Tibial nerve (tissue), 4 donors: ENCODE results near the gene NFKBIL1. TPM values are rescaled to one million over a fixed set of nuclear protein-coding genes. Genes with fewer than 3 reads are reported as not detected.
A peak's percentile ranks its signal among the peaks of the same experiment; 100 is the strongest.

Source experiments
- DNase-seq, 2 donors: peaks; one replicate each; pipeline ENCODE4 v3.0.0-alpha.2; 2019; ENCODE audit warnings: low spot score in 2 of 2
- H3K27ac ChIP-seq, 4 donors: fragments of 200-600 bp; sonication (generic) in 3 of 4; one replicate each; pipeline ENCODE4 v1.5.1; 2017 to 2019; ENCODE audit warnings: mild to moderate bottlenecking in 1 of 4
- H3K27me3 ChIP-seq, 2 donors: fragments of 200-600 bp; sonication (generic) in 1 of 2; one replicate each; pipeline versions ENCODE4 v1.5.1 to v1.6.0; 2017 to 2019
- H3K36me3 ChIP-seq, 3 donors: fragments of 200-600 bp; sonication (generic); one replicate each; pipeline ENCODE4 v1.5.1; 2018 to 2019
- H3K4me1 ChIP-seq, 4 donors: fragments of 200-600 bp; sonication (generic) in 3 of 4; one replicate each; pipeline ENCODE4 v1.5.1; 2017 to 2019
- H3K4me3 ChIP-seq, 4 donors: fragments of 200-600 bp; sonication (generic) in 3 of 4; one replicate each; pipeline ENCODE4 v1.5.1; 2017 to 2019; ENCODE audit warnings: mild to moderate bottlenecking in 1 of 4, moderate library complexity in 1 of 4
- H3K9me3 ChIP-seq, 4 donors: fragments of 200-600 bp; sonication (generic) in 3 of 4; one replicate each; pipeline ENCODE4 v1.5.1; 2017 to 2019
- CTCF ChIP-seq, 5 experiments: fragments of 200-600 bp in 3 of 5; fragments of 450-650 bp in 2 of 5; sonication (generic) in 3 of 5; IDR thresholded peaks; one replicate each; pipeline ENCODE4 v1.5.1; 2016 to 2019; ENCODE audit warnings: antibody characterized with exemption in 5 of 5, mild to moderate bottlenecking in 3 of 5, moderate library complexity in 2 of 5
- EP300 ChIP-seq, 2 donors: sonication (generic); formaldehyde crosslinking; IDR thresholded peaks; one replicate each; pipeline ENCODE4 v1.6.1; 2017; ENCODE audit warnings: antibody characterized with exemption in 2 of 2, mild to moderate bottlenecking in 1 of 2
- POLR2A ChIP-seq, 2 donors: fragments of 450-650 bp; IDR thresholded peaks; one replicate each; pipeline ENCODE4 v1.6.1; 2017; ENCODE audit warnings: antibody characterized with exemption in 2 of 2, mild to moderate bottlenecking in 2 of 2, moderate library complexity in 2 of 2
- WGBS, 2 donors: methylation state at CpG; one replicate each; pipeline ENCODE4 v1.1.5; 2018; 5-methylcytosine and 5-hydroxymethylcytosine counted together
- total RNA-seq, 4 donors: library from RNA; depleted of rRNA; stranded (reverse); fragments of >200 nt; gene quantifications; one replicate each; pipeline ENCODE4 v1.1.0, GENCODE V29; 2016

The NFKBIL1 gene
- total RNA-seq, 4 donors from 2014 or later: 26.2 to 30.2 (median 27.7) TPM

GRCh38 chr6:31528821-31529328 is 18.5 kb upstream of the NFKBIL1 start, which contains the start of gene MCCD1:
TSS of gene MCCD1 (plus strand) at chr6:31528962. CDS start at chr6:31529015, 53 bp downstream.
- Histone ChIP-seq H3K27me3 (no peaks in the 10 kb centered on the region), H3K27ac (no peak within 1 kb of the TSS), H3K4me1 (no peaks in the 10 kb centered on the region), H3K4me3 (no peak within 1 kb of the TSS), H3K9me3 (no peaks in the 10 kb centered on the region), H3K36me3 (peaks cover 0 to 49% (median 23%) of the 10 kb centered on the region in 3 donors)
- DNase-seq: no peak
- TF ChIP-seq CTCF (IDR thresholded peaks at IDR 0.05) (no peak), POLR2A (IDR thresholded peaks at IDR 0.05) (no peak), EP300 (IDR thresholded peaks at IDR 0.05) (no peak)
- 52 to 59% methylated on average over 7 of the region's 7 CpGs for WGBS, 2 donors

GRCh38 chr6:31529329-31530150 is 17.9 kb upstream of the NFKBIL1 start:
- Histone ChIP-seq H3K4me1 (no peaks in the 10 kb centered on the region), H3K9me3 (no peaks in the 10 kb centered on the region), H3K36me3 (peaks cover 0 to 55% (median 30%) of the 10 kb centered on the region in 3 donors), H3K27me3 (no peaks in the 10 kb centered on the region), H3K27ac (no peak overlapping the region), H3K4me3 (no peak overlapping the region)
- no peak for TF ChIP-seq POLR2A (IDR thresholded peaks at IDR 0.05)
- TF ChIP-seq EP300 (IDR thresholded peaks at IDR 0.05): no peak
- TF ChIP-seq CTCF (IDR thresholded peaks at IDR 0.05): no peak
- WGBS, 2 donors: 40 to 49% methylated on average over 12 of the region's 12 CpGs
- DNase-seq: no peak

GRCh38 chr6:31530659-31531058 is 16.7 kb upstream of the NFKBIL1 start:
- no peaks in the 10 kb centered on the region for H3K9me3 ChIP-seq
- no peak overlapping the region for H3K27ac ChIP-seq
- TF ChIP-seq EP300 (IDR thresholded peaks at IDR 0.05) (peak in 1 of 2 donors; percentile 14), CTCF (IDR thresholded peaks at IDR 0.05) (no peak)
- peaks cover 0 to 67% (median 35%) of the 10 kb centered on the region in 3 donors for H3K36me3 ChIP-seq
- DNase-seq: no peak
- no peaks in the 10 kb centered on the region for H3K27me3 ChIP-seq
- 68 to 71% methylated on average over 5 to 6 of the region's 6 CpGs for WGBS, 2 donors
- peaks cover 0 to 3% (median 0%) of the 10 kb centered on the region in 4 donors for H3K4me1 ChIP-seq
- no peak overlapping the region for H3K4me3 ChIP-seq

GRCh38 chr6:31531162-31531561 is 16.2 kb upstream of the NFKBIL1 start:
- H3K36me3 ChIP-seq: peaks cover 0 to 72% (median 38%) of the 10 kb centered on the region in 3 donors
- TF ChIP-seq EP300 (IDR thresholded peaks at IDR 0.05) (no peak), POLR2A (IDR thresholded peaks at IDR 0.05) (no peak), CTCF (IDR thresholded peaks at IDR 0.05) (no peak)
- no peaks in the 10 kb centered on the region for H3K9me3 ChIP-seq
- no peak for DNase-seq
- no peak overlapping the region for H3K4me3 ChIP-seq
- peaks cover 0 to 3% (median 0%) of the 10 kb centered on the region in 4 donors for H3K4me1 ChIP-seq
- H3K27ac ChIP-seq: no peak overlapping the region
- no peaks in the 10 kb centered on the region for H3K27me3 ChIP-seq
- 83 to 86% methylated on average over 7 of the region's 7 CpGs for WGBS, 2 donors
